AG09309 (cell line): ENCODE results near the gene PVRIG.
"Not testable (repeated sequence)": the region's sequence is repeated elsewhere in the genome, so short reads cannot be mapped to it uniquely, and the experiment has no call there.

Source experiments
- DNase-seq: peaks from one replicate; pipeline ENCODE4 v3.0.0-alpha.2; 2010; ENCODE audit warnings: low read depth
- H3K4me3 ChIP-seq: 2 replicates; pipeline ENCODE4 v1.5.1; 2011; ENCODE audit warnings: mild to moderate bottlenecking, low read depth, low read length, moderate library complexity; ENCODE audit not compliant: control insufficient read depth
- TF ChIP-seq, protein P1 (sequence below): IDR thresholded peaks from 2 replicates; pipeline ENCODE4 v1.5.1; 2011; ENCODE audit warnings: mild to moderate bottlenecking, low read depth, low read length, inconsistent platforms; ENCODE audit not compliant: insufficient read depth, control insufficient read depth; ENCODE audit errors: missing control alignments

PVRIG gene

DNA sequence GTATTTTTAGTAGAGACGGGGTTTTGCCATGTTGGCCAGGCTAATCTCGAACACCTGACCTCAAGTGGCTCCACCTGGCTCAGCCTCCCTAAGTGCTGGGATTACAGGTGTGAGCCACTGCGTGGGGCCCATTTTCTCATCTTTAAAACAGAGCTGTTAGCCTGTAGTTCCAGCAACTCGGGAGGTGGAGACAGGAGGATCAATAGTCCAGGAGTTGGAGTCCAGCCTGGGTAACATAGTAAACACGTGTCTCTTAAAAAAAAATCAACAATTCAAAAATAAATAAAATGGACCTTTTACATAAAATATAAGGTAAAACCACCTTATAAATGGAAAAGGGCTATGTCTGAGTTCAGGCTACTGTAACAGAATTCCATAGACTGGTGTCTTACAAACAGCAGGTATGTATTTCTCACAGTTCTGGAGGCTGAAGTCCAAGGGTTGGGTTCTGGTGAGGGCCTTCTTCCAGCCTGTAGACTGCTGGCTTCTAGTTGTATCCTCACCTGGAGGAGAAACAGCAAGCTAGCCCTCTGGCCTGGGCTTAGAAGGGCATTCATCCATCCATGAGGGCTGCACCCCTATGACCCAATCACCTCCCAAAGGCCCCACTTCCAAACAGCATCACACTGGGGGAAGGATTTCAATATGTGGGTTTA is 7.0 kb upstream of the PVRIG start:
- TF ChIP-seq, protein P1, sequence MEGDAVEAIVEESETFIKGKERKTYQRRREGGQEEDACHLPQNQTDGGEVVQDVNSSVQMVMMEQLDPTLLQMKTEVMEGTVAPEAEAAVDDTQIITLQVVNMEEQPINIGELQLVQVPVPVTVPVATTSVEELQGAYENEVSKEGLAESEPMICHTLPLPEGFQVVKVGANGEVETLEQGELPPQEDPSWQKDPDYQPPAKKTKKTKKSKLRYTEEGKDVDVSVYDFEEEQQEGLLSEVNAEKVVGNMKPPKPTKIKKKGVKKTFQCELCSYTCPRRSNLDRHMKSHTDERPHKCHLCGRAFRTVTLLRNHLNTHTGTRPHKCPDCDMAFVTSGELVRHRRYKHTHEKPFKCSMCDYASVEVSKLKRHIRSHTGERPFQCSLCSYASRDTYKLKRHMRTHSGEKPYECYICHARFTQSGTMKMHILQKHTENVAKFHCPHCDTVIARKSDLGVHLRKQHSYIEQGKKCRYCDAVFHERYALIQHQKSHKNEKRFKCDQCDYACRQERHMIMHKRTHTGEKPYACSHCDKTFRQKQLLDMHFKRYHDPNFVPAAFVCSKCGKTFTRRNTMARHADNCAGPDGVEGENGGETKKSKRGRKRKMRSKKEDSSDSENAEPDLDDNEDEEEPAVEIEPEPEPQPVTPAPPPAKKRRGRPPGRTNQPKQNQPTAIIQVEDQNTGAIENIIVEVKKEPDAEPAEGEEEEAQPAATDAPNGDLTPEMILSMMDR = no peak
- no peak for DNase-seq
- H3K4me3 ChIP-seq = no peak overlapping the region

DNA sequence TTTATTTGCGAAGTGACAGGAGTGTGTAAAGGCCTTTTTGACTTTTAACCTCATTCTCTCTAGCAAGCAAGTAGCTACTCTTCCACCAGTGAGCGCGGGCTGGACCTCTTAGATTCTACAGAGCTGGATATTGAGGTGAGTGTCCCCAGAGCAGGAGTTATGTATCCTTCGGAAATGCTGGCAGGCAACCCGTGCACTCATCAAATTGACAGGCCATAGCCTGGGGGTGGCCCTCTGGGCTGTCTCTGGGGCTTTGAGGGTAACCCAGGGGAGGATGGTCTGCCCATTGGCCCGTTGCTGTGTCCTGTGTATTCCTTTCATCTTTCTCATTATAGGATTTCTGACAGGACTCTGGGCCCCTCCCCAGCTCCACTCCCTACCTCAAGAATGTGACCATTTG is 6.1 kb upstream of the PVRIG start:
- TF ChIP-seq, protein P1 = no peak
- H3K4me3 ChIP-seq = no peak overlapping the region

DNA sequence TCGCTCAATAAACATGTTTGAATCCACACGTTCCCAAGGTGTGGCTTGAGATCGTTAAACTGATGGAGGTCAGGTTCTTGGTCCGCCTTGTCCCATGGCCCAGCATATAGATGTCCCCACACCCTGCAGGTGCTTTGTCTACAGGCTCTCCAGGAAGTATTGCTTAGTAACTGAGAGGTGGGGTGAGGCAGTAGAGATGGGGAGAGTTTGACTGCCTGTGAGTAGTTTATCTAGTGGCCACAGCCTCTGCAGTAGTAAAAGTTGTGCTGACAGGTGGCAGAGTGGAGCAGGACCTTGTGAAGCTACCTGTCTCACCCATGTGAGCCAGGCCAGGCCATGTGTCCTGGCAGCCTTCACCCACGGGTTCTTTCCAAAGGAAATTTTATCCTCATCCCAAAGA is 5.4 kb upstream of the PVRIG start:
- DNase-seq = not testable (repeated sequence)

More for the DNA sequence above, 6.1 kb upstream of the PVRIG start:
- no peak for DNase-seq

DNA sequence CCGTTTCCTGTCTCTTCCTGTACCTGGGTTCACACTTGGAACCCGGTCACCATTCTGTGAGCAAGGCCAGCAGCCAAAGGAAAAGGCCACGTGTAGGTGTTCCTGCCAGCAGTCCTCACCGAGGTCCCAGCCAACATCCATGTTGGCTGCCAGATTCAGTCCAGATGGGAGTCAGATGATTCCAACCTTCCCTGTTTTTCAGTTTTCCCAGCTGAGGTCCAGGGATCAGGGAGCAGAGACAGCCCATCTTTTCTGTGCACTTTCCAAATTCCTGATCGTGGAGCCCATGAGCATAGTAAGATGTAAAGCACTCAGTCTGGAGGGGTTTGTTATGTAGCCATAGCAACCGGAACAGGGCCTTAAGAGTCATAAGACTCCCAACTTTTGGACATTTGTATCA is 3.9 kb upstream of the PVRIG start:
- DNase-seq = no peak
- no peak overlapping the region for H3K4me3 ChIP-seq
- TF ChIP-seq, protein P1 = no peak

More for the DNA sequence above, 5.4 kb upstream of the PVRIG start:
- H3K4me3 ChIP-seq = not testable (repeated sequence)

DNA sequence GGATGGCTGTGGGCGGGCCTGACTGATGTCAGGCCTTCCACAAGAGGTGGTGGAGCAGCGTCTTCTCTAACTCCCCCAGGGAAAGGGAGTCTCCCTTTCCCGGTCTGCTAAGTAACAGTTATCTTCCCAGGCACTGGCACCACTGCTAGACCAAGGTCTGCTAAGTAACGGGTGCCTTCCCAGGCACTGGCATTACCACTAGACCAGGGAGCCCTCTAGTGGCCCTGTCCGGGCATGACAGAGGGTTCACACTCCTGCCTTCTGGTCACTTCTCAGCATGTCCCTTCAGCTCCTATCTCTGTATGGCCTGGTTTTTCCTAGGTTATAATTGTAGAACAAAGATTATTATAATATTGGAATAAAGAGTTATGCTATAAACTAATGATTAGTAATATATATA is 1.8 kb upstream of the PVRIG start:
- TF ChIP-seq, protein P1 = peak; percentile 55
- not testable (repeated sequence) for H3K4me3 ChIP-seq
- DNase-seq = peak; percentile 21

DNA sequence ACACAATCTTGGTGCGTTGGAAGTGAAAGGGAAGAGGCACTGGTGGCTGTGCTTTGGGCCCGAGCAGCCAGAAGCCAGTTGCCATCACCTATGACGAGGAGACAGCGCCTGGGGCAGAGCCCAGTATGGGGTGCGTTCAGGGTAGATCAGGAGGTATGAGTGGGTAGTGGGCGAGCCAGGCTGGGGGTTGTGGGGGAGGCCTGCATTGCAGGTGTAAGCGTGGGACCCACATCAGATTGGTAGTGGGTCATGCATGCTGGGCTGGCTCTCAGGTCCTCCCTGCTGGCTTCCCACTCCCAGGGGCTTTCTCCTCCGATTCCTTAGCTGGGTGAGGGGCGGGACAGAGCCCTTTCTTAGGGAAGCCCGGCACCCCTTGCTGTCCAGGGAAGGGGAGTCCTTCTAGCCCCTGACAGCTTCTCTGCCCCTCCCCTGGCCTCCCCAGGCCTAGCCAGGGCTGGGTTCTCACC is 445 bp upstream of the PVRIG start:
- TF ChIP-seq, protein P1 = no peak
- no peak overlapping the region for H3K4me3 ChIP-seq
- no peak for DNase-seq

DNA sequence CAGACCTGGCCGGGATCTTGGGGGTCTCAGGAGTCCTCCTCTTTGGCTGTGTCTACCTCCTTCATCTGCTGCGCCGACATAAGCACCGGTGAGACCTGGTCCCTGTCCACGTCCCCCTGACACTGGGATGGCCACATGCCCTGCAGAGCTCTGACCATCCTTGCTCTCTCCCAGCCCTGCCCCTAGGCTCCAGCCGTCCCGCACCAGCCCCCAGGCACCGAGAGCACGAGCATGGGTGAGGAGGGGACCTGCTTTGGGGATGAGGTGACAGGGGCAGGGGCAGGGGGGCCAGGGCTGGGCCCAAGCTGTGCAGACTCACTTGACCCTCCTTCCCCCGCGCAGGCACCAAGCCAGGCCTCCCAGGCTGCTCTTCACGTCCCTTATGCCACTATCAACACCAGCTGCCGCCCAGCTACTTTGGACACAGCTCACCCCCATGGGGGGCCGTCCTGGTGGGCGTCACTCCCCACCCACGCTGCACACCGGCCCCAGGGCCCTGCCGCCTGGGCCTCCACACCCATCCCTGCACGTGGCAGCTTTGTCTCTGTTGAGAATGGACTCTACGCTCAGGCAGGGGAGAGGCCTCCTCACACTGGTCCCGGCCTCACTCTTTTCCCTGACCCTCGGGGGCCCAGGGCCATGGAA is 959 bp downstream of the PVRIG start:
- no peak for DNase-seq
- TF ChIP-seq, protein P1 = no peak
- H3K4me3 ChIP-seq = no peak overlapping the region
